AG04449 (cell line): ENCODE results near the gene IL1RAPL2.

Source experiments
- CTCF ChIA-PET: fragments of 350-600 bp; formaldehyde crosslinking; extraction: SDS; loops from one replicate; lab custom pipeline; 2021; ENCODE audit warnings: antibody characterized with exemption; lab: Yijun Ruan, JAX
- POLR2A ChIA-PET: fragments of 400-600, 350-600 bp; formaldehyde crosslinking; extraction: SDS; loops from one replicate; lab custom pipeline; 2020; ENCODE audit warnings: antibody characterized with exemption, inconsistent platforms; lab: Yijun Ruan, JAX
- DNase-seq: peaks from one replicate; pipeline ENCODE4 v3.0.0-alpha.2; 2010; ENCODE audit warnings: low read depth, low spot score
- H3K4me3 ChIP-seq: 2 replicates; pipeline ENCODE4 v1.5.1; 2011; ENCODE audit warnings: low read depth, mild to moderate bottlenecking, control low read depth, low read length
- CTCF ChIP-seq: IDR thresholded peaks from one replicate; pipeline ENCODE4 v1.5.1; 2011; ENCODE audit warnings: mild to moderate bottlenecking, moderate library complexity, low read length, control low read depth, inconsistent platforms; ENCODE audit not compliant: insufficient read depth; ENCODE audit errors: missing control alignments

The IL1RAPL2 gene

GRCh38 chrX:105347373-105347772, 781.4 kb downstream of the IL1RAPL2 start:
- H3K4me3 ChIP-seq = no peak overlapping the region
- ChIA-PET CTCF (no interaction called here), POLR2A (no interaction called here)
- no peak for DNase-seq
- TF ChIP-seq CTCF = no peak

DNA sequence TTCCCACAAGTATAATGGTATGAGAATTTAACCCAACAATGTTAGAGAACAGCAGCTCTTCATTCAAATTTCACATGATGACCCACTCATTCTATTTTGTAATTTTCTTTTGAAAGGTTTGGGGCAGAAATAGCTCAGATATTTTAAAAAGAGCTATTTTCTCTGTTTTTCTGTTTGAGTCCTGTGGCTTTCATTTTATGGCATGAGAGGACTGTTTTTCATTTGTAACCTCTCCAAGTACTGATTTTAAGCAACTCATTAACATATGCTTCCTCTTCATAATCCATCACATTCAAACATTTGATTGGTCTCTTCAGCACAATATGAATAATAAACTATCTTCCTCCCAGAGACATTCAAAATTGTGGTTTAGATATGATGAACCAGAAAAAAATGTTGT, 783.5 kb downstream of the IL1RAPL2 start:
- POLR2A ChIA-PET = no interaction called here
- CTCF ChIA-PET = no interaction called here

GRCh38 chrX:105375816-105376215, 809.8 kb downstream of the IL1RAPL2 start:
- CTCF ChIA-PET = no interaction called here
- H3K4me3 ChIP-seq = no peak overlapping the region
- POLR2A ChIA-PET = no interaction called here
- DNase-seq = no peak
- TF ChIP-seq CTCF = no peak

More for the DNA sequence above, 783.5 kb downstream of the IL1RAPL2 start:
- H3K4me3 ChIP-seq = no peak overlapping the region
- no peak for TF ChIP-seq CTCF
- DNase-seq = no peak

- H3K4me3 ChIP-seq = no peak overlapping the region
- DNase-seq = no peak
- ChIA-PET POLR2A (no interaction called here), CTCF (no interaction called here)
- no peak for TF ChIP-seq CTCF
These were observed 858.7 kb downstream of the IL1RAPL2 start for GRCh38 chrX:105424729-105425128.

DNA sequence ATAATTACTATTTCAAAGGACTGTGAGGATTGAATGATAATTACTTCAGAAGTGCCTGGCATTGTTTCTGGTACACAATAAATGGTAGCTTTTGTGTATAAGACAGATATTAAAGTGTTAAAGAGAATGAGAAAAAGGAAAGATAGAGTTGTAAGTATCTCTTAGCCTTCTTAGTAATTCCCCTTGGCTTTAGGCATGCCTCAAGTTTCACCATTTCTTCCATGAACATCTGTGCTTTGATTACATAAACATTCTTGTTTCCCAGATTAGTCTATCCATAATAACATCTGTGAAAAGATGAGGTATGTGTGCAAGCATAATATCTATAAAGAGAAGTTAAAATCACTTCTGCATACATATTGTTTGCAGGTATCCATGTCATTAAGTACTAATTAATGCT, 885.4 kb downstream of the IL1RAPL2 start:
- POLR2A ChIA-PET = no interaction called here
- CTCF ChIA-PET = no interaction called here
- H3K4me3 ChIP-seq = no peak overlapping the region
- no peak for DNase-seq
- TF ChIP-seq CTCF = no peak

- POLR2A ChIA-PET = no interaction called here
- CTCF ChIA-PET = no interaction called here
These were observed 892.8 kb downstream of the IL1RAPL2 start for GRCh38 chrX:105458846-105459245.

More at GRCh38 chrX:105458846-105459245, 892.8 kb downstream of the IL1RAPL2 start:
- TF ChIP-seq CTCF = no peak
- no peak for DNase-seq
- H3K4me3 ChIP-seq = no peak overlapping the region
